G401.6 (cell line): ENCODE results near the gene RUBCN.
A peak's percentile ranks its signal among the peaks of the same experiment; 100 is the strongest.

Source experiments
- FAIRE-seq: peaks from 2 replicates; lab custom pipeline; 2012; peaks lifted over from hg19 to GRCh38; lab: Jason Lieb, UNC

The RUBCN gene

GRCh38 chr3:197736491-197737318 lies at the start of gene RUBCN:
TSS of gene RUBCN (minus strand) at chr3:197736904. CDS start at chr3:197736719, 185 bp downstream.
- peak; percentile 85 for FAIRE-seq

- FAIRE-seq: no peak
These were observed 47.4 kb upstream of the RUBCN start for GRCh38 chr3:197784019-197784585.

GRCh38 chr3:197782230-197782629 lies 45.5 kb upstream of the RUBCN start:
- no peak for FAIRE-seq

- FAIRE-seq: no peak
These were observed 38.6 kb upstream of the RUBCN start for GRCh38 chr3:197775317-197775716.

- no peak for FAIRE-seq
These were observed 25.1 kb upstream of the RUBCN start for GRCh38 chr3:197761784-197762183.

- FAIRE-seq: no peak
These were observed 21.8 kb upstream of the RUBCN start for GRCh38 chr3:197758512-197758911.

- FAIRE-seq: no peak
These were observed 20.0 kb upstream of the RUBCN start for GRCh38 chr3:197756704-197757103.

- FAIRE-seq: no peak
These were observed 16.6 kb upstream of the RUBCN start for GRCh38 chr3:197753263-197753662.

- FAIRE-seq: no peak
These were observed 15.4 kb upstream of the RUBCN start for GRCh38 chr3:197752107-197752506.

GRCh38 chr3:197750858-197751737 lies 14.4 kb upstream of the RUBCN start:
- FAIRE-seq: no peak

- no peak for FAIRE-seq
These were observed 13.7 kb upstream of the RUBCN start for GRCh38 chr3:197750396-197750831.

GRCh38 chr3:197749601-197750395 lies 13.1 kb upstream of the RUBCN start, which contains the start of gene FYTTD1:
TSS of gene FYTTD1 (plus strand) at chr3:197749883. CDS start at chr3:197749972, 89 bp downstream.
- FAIRE-seq: no peak

GRCh38 chr3:197749315-197749600 lies 12.6 kb upstream of the RUBCN start:
- no peak for FAIRE-seq

GRCh38 chr3:197748597-197749314 lies 12.1 kb upstream of the RUBCN start:
- no peak for FAIRE-seq

- FAIRE-seq: no peak
These were observed 10.1 kb upstream of the RUBCN start for GRCh38 chr3:197746801-197747237.

- FAIRE-seq: no peak
These were observed 9.5 kb upstream of the RUBCN start for GRCh38 chr3:197746209-197746608.

- no peak for FAIRE-seq
These were observed 6.1 kb upstream of the RUBCN start for GRCh38 chr3:197742787-197743186.

GRCh38 chr3:197737749-197738462 lies 1.2 kb upstream of the RUBCN start:
- no peak for FAIRE-seq

- FAIRE-seq: no peak
These were observed 580 bp upstream of the RUBCN start for GRCh38 chr3:197737319-197737649.

- FAIRE-seq: no peak
These were observed 654 bp downstream of the RUBCN start for GRCh38 chr3:197736010-197736490.
